NCI-H1436 treated with DMSO at 0.1 percent for 48 hours (cell line): ENCODE results near the gene SCFD2.
"Not testable (repeated sequence)": the region's sequence is repeated elsewhere in the genome, so short reads cannot be mapped to it uniquely, and the experiment has no call there.

ENCODE experiments used
- DNase-seq: peaks from one replicate; lab custom pipeline; 2025; lab: John Stamatoyannopoulos, UW

Gene SCFD2

DNA sequence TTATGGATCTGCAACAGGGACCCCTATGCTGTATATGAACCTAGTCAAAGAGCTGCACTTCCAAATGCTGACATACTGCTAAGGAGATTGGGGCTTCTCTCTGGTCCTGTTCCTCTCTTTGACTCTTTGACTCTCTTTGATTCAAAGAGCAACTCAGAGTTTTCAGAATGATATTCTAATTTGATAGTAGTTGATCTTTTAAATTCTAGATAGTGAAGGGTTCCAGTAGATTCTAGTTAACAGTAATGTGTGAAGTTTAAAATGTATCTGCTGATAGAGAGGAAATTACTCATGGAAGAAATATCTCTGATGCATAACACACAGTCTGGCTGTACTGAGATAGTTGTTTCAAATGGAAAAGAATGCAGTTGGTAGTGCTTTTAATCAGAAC lies 264.7 kb downstream of the SCFD2 start:
- no peak for DNase-seq

DNA sequence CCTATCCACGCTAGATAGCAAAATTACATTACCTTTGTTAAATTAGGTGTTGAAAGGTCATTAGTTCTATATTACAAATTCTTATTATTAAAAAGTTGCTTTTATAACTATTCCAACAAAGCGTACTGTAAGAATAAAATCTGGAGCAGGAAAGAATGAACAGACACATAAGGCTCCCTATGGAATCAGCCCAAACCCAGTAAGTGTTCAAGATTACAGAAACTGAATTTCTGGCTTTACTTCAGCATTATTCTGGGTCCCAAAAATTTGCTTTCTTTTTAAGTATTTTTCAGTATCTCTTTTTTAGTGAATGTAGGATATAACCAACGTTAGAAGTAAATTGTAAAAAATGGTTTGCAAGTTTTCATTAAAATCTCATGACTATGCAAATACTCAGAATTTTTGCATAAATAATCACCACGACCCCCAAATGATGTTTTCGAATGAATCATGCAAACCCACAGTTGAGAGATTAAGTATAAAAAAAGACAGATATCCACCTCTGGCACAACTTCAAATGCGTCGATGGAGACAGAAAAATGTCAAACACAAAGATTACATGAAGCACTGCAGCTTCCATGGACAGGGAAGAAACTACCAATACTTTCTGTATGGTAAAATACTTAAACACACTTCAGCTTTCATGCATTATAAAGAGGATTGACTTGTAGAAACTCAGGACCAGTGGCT lies 265.2 kb downstream of the SCFD2 start:
- no peak for DNase-seq

DNA sequence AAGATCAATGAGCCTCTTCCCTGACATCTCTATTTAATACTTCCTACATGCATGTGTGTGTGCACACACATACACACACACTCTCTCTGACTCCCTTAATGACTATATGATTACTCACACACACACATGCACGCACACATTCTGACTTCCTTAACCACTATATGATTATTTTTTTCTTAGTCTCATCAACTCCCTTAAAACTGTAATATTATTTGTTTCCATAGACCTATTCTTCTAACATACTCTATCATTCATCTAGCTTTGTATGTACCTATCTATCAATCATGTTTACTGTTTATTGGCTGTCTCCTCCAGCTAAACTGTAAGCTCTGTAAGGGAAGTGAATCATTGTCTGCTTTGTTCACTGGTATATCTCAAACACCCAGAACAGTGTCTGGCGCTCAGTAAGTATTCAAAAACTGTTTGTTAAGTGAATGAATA lies 267.2 kb downstream of the SCFD2 start:
- DNase-seq, result no peak

DNA sequence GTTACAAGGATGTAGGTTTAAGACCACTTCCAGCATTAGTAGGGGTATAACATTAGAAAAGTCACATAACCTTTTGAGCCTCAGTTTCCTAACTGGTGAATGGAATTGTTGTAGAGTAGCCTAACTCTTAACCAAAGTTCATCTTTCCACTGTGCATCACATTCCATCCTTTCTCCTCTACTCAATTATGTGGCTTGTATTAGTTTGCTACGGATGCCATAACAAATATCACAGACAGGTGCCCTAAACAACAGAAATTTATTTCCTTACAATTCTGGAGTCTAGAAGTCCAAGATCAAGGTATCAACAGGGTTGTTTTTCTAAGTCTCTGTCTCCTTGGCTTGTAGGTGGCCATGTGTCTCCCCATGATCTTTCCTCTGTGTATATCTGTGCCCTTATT lies 271.8 kb downstream of the SCFD2 start:
- DNase-seq, result no peak

DNA sequence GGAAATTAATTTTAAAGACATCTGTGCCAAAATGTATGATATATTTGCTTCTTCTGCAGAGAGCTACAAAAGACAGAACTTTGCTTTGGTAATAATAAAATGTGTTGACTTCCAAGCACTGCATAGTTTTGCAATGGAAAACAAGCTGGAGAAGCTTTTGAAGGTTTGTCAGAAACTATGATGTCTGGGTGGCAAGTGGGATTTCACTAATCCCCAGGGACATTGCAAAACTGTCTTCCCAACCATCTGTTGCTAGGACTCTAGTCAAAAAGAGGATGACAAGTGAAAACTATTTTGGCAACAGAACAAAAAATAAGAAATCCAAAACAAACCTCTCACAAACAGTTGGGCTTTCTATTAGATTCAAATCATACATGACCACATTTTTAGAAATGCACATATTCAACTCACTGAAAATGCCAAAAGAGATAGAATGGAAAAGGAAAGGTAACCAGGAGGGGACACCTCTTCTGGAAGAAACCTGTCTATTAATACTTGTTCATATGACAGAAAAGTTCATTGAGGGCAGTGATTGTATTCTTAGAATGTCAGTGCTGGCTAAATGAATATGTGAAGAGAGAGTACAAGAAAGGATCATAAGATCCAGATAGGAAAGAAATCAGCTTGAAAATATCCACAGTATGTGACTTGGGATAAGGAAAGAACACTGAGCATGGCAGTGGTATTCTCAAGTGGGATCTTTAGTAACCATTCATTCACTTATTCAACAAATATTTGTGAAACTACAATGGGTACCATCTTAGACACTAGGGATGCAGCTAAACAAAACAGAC lies 275.7 kb downstream of the SCFD2 start:
- DNase-seq, result no peak

DNA sequence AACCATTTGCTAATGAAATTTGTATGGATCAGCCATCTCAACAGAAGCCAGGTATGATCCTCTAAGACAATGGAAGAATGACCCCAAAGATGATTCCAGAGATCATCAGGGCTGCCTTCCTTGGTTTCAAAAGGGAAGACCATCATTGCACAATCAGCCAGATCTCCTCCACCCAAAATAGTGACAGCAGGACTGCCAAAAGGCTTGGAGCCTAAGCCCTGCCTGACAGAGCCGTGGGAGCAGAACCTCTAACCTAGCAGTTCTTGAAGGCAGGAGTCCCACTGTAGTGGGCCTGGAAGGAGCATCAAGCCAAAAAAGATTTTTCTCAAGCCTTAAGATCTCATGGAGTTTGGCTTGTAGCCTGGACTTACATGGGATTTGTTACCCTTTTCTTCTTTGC lies 277.7 kb downstream of the SCFD2 start:
- no peak for DNase-seq

DNA sequence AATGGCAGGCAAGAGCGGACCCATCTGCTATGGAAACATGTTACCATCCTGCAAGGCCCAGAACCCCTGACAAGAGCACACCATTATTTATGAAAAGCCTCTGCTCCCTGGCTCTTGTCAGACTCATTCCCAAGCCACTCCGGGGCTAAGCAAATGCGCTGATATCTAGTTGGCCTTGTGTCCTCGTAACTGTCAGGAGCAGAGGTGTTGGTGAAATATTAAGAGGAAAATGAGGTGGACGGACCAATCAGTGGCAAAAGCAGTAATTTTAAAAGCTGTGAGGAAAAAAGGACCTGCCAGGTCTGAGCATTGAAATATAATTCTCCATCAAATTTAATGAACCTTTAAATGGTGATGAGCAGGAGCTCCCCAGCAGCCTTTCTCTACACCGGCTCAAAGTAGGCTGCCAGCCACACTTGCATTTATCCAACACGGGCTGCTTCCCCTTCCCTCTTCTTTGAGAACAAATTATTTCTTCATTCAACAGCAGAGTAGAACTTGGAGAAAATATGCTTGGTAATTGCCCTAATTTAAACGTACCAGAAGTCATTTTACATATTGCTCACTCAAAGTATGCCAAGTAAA lies 289.4 kb downstream of the SCFD2 start:
- DNase-seq, result no peak

DNA sequence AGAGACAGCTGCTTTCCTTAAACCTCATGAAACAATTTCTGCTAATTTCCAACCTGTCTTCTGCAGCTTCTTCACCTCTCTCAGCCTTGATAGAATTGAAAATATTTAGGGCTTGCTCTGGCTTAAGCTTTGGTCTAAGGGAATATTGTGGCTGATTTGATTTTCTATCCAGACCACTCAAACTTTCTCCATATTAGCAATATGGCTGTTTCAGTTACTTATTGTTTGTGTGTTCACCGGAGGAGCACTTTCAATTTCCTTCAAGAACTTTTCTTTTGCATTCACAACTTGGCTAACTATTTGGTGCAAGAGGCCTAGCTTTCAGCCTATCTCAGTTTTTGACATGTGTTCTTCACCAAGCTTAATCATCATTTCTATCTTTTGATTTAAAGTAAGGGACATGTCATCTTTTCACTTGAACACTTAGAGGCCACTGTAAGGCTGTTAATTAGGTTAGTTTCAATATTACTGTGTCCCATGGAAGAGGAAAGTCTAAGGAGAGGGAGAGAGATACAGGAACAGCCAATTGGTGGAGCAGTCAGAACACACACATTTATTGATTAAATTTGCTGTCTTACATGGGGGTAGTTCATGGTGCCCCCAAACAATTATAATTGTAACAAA lies 290.6 kb downstream of the SCFD2 start:
- no peak for DNase-seq

DNA sequence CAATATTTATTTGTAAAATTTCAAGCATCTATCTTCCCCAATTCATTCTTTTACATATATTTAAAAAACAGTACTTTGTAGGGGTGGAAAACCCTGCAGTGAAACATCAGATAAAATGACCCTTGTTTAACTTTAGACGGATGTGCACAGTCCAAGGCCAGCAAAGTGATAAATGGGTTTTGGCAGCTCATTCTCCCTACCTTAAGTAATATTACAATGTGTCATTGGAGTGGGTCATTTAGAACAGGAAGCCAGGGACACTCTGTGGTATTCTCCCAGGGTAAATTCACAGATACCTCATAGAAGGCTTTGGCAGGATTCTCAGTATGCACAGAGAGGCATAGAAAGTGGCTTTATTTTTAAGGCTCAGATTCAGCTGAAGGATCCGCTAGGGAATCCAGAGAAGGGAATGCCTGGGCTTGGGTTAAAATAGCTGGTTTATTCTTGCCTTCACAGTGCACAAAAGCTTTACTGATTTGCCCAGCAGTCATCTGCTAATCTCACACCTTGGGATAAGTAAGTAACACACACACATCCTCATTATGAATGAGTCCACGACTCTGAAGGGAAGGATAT lies 297.0 kb downstream of the SCFD2 start:
- DNase-seq, result no peak

DNA sequence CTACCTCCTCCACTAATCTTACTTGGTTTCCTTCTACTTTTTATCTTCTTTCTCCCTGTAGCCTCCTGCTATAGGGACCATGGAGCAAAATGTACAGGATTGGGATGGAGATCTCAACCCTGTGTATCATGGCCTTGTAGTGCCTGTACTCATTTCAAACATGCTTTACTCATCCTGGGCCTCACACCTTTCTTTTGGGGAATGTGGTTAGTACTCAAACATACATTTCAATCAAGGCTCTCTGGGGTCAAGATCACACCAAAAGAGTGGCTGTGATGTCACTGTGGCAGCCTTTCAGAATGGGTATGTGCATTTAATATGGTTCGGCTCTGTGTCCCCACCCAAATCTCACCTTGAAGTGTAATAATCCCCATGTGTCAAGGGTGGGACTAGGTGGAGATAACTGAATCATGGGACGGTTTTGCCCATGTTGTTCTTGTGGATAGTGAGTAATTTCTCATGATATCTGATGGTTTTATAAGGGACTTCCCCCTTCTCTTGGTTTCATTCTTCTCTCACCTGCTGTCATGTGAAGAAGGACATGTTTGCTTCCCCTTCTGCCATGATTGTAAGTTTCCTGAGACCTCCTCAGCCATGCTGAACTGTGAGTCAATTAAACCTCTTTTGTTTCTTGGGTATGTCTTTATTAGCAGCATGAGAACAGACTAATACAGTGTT lies 298.6 kb downstream of the SCFD2 start:
- no peak for DNase-seq

DNA sequence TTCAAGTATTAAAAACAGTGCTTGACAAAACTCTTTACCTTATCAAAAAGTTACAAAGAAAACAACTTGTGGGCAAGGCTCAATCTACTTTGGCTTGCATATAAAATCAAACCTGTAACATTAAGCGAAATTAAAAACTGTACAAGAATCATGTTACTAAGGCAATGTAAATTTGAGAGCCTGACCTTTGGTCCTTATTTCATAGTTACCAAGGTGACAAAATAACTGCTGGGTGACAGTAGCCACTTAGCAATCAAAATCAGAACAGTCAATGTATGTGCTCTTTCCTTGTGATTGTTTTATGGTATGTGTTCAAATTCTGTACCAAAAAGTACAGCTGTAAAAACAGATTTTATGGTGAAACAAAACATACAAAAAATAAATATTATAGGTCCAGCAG lies 299.7 kb downstream of the SCFD2 start:
- no peak for DNase-seq

DNA sequence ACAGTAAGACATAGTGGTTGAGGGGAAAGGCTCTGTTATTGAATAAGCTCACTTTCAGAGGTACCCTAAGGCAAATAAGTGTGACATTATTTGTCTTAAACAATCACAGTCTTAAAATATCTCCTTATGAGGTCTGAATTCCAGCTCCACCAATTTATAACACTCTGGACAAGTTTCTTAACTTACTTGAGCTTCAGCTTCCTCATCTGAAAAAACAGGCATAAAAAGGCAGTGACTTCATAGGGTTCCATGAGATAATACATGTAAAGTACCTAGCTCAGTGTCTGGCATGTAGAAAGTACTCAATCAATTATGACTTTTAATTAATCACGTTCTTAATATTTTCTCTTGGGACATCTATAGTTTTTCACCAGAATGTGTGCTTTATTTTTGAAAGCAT lies 301.3 kb downstream of the SCFD2 start:
- DNase-seq, result no peak

DNA sequence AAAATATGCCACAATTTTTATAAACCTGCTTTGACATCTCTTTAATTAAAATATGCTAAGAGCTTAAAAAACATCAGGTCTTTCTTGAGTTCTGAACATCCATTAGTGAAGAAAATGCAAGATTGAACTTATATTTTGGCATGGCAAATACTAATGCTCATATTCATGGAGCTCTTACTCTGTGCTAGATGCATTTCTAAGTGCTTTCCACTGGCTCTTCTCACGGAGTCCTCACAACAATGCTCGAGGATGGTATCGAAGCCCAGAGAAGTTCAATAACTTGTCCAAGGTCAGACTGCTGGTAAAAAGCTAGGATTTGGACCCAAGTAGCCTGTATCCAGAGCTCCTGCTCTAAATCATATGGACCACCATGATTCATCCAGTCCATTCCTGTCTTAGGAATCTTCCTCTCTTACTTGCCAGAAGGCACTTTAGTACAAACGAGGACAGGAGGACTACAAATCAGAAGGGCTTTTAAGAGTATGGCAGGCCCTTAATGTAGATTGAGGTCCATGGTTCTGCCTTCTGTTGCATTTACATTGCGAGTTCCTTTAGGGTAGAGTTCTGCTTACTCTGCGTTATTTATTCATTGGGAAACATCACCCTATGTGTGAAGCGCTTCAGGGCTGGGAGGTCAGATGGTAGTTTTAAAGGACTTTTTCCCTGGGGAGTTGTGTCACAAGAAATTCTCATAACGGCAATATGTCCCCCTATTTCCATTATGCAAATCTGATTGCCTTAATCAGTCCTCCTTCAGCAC lies 304.6 kb downstream of the SCFD2 start:
- no peak for DNase-seq

DNA sequence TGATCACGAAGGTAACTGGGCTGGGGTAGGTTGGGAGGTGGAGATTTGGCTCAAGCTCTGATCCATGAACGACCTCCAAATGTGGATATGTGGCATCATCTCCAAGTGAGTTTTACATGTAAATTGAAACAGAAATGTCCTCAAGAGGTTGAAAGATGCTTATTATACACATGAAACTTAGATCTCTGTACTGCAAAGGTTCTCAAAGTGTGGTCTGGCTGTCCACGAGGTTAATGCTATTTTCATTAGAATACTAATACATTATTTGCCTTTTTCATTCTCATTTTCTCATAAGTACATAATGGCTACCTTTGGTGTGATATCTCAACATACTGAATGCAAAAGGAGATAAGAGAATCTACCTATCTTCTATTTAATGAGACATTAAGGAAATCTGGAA lies 305.6 kb downstream of the SCFD2 start:
- DNase-seq, result no peak

DNA sequence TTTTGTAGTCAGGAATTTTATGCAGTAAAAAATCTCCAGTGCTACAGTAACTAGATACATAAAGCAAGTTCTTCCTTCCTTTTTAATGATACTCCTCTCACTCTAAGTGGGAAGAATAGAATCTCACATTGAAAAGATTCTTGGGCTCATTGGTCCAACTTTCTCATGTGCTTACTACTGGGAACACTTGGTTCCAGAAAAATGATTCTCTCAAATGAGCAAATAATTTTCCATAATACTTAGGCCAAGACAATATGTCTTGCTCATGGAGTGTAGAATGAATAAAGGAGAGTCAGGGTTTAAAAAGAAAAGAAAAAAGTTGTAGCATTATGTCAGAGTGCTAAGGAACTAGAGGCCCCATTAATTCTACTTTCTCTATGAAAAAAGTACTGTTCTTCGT lies 306.0 kb downstream of the SCFD2 start:
- DNase-seq, result no peak

DNA sequence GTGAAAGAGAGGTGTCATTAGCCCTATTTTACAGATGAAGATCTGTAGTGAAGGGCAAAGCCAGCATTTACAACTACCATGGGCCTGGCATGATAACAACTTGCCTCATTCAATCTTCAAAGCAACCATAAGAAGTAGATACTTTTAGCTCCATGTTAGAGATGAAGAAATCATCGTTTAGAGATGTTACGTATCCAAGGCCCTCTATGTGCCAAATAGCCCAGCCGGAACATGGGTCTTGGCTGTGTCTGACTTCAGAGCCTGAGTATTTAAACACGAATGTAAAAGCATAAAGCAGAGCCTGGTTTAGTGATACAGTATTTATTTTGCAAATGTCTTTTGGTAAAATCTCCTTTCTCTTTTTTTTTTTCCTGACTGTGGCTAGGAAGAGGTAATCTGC lies 306.6 kb downstream of the SCFD2 start:
- DNase-seq, result no peak

DNA sequence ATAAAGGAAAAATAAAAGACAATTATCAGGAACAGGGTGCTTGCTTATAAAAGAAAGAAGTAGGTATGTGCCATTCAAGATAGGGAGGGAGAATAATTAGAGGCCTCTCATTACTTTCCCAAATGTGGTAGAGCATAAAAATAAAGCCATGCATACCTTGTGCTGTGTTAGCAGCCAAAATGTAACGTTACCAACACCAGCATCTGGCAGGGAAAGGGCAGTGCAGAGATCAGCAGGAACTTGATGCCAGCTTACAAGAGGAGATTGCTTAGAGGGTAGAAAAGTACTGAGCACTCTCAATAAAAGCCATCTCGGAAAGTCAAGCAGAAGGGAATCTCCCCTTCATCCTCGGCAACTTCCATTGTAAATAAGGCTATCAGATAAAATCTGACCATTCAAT lies 308.2 kb downstream of the SCFD2 start:
- DNase-seq, result no peak

DNA sequence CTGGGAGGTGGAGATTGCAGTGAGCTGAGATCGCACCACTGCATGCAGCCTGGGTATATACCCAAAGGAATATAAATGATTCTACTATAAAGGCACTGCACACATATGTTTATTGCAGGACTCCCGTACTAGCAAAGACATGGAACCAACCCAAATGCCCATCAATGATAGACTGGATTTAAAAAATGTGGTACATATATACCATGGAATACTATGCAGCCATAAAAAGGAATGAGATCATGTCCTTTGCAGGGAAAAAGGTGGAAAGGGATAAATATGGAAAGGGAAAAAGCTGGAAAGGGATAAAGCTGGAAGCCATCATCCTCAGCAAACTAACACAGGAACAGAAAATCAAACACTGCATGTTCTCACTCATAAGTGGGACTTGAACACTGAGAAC lies 308.8 kb downstream of the SCFD2 start:
- DNase-seq, result not testable (repeated sequence)

DNA sequence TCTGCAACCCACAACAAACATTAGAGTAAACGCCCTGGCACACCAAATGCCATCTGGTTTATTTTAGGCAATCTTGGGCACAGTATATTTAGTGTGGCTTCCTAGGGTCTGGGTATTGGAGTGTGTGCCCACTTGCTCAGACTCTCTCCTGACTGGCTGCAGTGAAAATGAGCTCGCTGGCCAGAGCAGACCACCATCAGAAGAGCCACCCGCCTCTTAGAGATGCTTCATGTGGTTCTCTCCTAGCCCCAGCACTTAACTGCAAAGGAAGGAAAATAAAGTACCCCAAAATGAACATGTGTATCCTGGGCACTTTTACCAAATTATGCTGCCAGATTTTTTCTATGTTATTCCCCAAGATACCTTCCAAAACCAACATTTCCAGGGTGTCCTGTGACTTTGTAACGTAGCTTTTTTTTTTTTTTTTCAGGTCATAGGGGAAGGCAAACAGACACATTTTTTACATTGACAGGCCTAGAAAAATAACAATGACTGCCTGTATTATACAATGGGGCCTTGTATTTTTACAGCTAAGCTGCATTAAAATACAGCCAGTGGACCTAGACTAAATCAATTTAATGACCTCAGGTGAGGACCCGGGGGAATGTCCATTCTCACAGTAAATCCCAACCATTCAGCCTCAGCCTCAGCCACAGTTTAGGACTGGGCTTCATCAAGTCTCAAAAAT lies 310.0 kb downstream of the SCFD2 start:
- DNase-seq, result no peak

DNA sequence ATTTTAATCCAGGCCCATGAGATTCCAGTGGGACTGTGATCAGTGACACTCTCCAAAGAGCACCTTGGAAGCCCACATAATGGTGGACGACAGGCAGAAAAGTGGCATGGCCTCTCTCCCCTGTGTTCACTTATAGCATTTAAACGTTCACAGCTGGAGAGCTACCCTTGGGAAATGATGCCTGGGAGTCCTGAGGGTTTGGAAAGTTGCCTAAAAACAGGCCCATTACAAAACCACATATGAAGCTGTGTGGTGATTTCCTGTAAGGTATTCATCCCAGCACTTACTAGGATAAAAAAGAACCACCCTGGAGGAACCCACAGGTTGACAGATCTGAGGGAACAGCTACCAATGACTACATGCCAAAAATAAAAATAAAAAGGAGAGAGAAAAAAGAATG lies 310.6 kb downstream of the SCFD2 start:
- DNase-seq, result no peak

DNA sequence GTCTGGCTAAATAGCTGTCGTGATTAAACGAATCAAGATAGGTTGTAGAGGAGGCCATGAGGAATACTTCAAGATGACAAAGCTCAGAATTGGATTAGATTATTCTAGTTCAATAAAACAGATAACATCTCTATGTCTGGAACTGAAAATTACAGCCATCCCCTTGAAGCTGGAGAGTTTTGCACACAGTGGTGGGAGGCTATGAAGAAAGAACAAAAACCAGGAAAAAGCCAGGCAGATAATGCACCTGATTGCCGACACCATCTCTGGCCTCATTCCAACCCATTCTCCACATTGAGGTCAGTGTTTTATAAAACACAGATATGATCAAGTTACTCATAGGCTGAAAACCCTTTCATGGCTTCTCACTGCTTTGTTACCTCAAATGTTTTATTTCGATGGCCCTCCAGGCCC lies 315.5 kb downstream of the SCFD2 start:
- no peak for DNase-seq
